Inferior parietal cortex (tissue), 1 donor: Measurements from ENCODE around the gene NDOR1.
A peak's percentile ranks its signal among the peaks of the same experiment; 100 is the strongest.

Source experiments
- DNase-seq: peaks from one replicate; pipeline ENCODE4 v3.0.0-alpha.2; 2016; ENCODE audit errors: extremely low spot score

The NDOR1 gene

GRCh38 chr9:137198902-137199283, 6.6 kb upstream of the NDOR1 start:
- DNase-seq: no peak

GRCh38 chr9:137199411-137200121, 5.9 kb upstream of the NDOR1 start:
- no peak for DNase-seq

GRCh38 chr9:137200311-137201204, 4.9 kb upstream of the NDOR1 start, which contains the start of gene TPRN:
TSS of gene TPRN (minus strand) at chr9:137200741. CDS start at chr9:137200711, 30 bp downstream.
- peak; percentile 98 for DNase-seq

- DNase-seq: no peak
These were observed 4.2 kb upstream of the NDOR1 start for GRCh38 chr9:137201205-137201868.

- DNase-seq: no peak
These were observed 2.5 kb upstream of the NDOR1 start for GRCh38 chr9:137202966-137203365.

- no peak for DNase-seq
These were observed 772 bp upstream of the NDOR1 start for GRCh38 chr9:137204731-137205125.

- DNase-seq: no peak
These were observed 1.1 kb downstream of the NDOR1 start for GRCh38 chr9:137206602-137207001.

GRCh38 chr9:137211532-137211931, 6.0 kb downstream of the NDOR1 start:
- DNase-seq: no peak

GRCh38 chr9:137212520-137212919, 7.0 kb downstream of the NDOR1 start:
- no peak for DNase-seq

GRCh38 chr9:137213160-137214060, 7.9 kb downstream of the NDOR1 start:
- no peak for DNase-seq

GRCh38 chr9:137214620-137215019, 9.1 kb downstream of the NDOR1 start:
- no peak for DNase-seq

- DNase-seq: no peak
These were observed 9.9 kb downstream of the NDOR1 start for GRCh38 chr9:137215196-137215986.

GRCh38 chr9:137216188-137216965, 10.9 kb downstream of the NDOR1 start:
- DNase-seq: no peak

- no peak for DNase-seq
These were observed 12.0 kb downstream of the NDOR1 start for GRCh38 chr9:137217276-137218211.

- no peak for DNase-seq
These were observed 12.8 kb downstream of the NDOR1 start for GRCh38 chr9:137218212-137218753.

- DNase-seq: no peak
These were observed 13.3 kb downstream of the NDOR1 start for GRCh38 chr9:137218754-137219271.

- DNase-seq: no peak
These were observed 14.3 kb downstream of the NDOR1 start for GRCh38 chr9:137219757-137220316.
